Daoy (cell line): Measurements from ENCODE around the gene PCED1B. TPM values are rescaled to one million over a fixed set of nuclear protein-coding genes. Genes with fewer than 3 reads are reported as not detected.
"Not testable (repeated sequence)": the region's sequence is repeated elsewhere in the genome, so short reads cannot be mapped to it uniquely, and the experiment has no call there.

Experiments
- DNase-seq: peaks from one replicate; pipeline ENCODE4 v3.0.0-alpha.2; 2015; ENCODE audit warnings: low read depth
- total RNA-seq: library from RNA; depleted of rRNA; stranded (reverse); fragments of >200 nt; shearing (Covaris generic); gene quantifications from 2 replicates; pipeline ENCODE4 v1.2.3, GENCODE V29; 2014

The PCED1B gene
- total RNA-seq, 1 experiment from 2014 or later, result 4.7 TPM

- DNase-seq, result no peak
Measured at GRCh38 chr12:47088021-47088944, 8.9 kb downstream of the PCED1B start.

- DNase-seq, result no peak
Measured at GRCh38 chr12:47091009-47091408, 11.6 kb downstream of the PCED1B start.

GRCh38 chr12:47094804-47095203 lies 15.4 kb downstream of the PCED1B start:
- peak; percentile 93 for DNase-seq

GRCh38 chr12:47095446-47096236 lies 16.2 kb downstream of the PCED1B start:
- peak; percentile 91 for DNase-seq

GRCh38 chr12:47097276-47097896 lies 18.0 kb downstream of the PCED1B start:
- DNase-seq, result peak; percentile 72

- no peak for DNase-seq
Measured at GRCh38 chr12:47098099-47098498, 18.7 kb downstream of the PCED1B start.

- DNase-seq, result no peak
Measured at GRCh38 chr12:47099610-47100009, 20.2 kb downstream of the PCED1B start.

- no peak for DNase-seq
Measured at GRCh38 chr12:47100160-47100559, 20.7 kb downstream of the PCED1B start.

- no peak for DNase-seq
Measured at GRCh38 chr12:47102406-47102805, 23.0 kb downstream of the PCED1B start.

- no peak for DNase-seq
Measured at GRCh38 chr12:47102845-47103651, 23.6 kb downstream of the PCED1B start.

- no peak for DNase-seq
Measured at GRCh38 chr12:47105914-47106674, 26.7 kb downstream of the PCED1B start.

- DNase-seq, result no peak
Measured at GRCh38 chr12:47107446-47107845, 28.0 kb downstream of the PCED1B start.

- DNase-seq, result no peak
Measured at GRCh38 chr12:47107926-47108325, 28.5 kb downstream of the PCED1B start.

GRCh38 chr12:47110011-47110541 lies 30.7 kb downstream of the PCED1B start:
- DNase-seq, result no peak

- DNase-seq, result no peak
Measured at GRCh38 chr12:47110718-47111391, 31.4 kb downstream of the PCED1B start.

- no peak for DNase-seq
Measured at GRCh38 chr12:47111392-47111778, 32.0 kb downstream of the PCED1B start.

GRCh38 chr12:47111854-47112253 lies 32.4 kb downstream of the PCED1B start:
- DNase-seq, result no peak

- no peak for DNase-seq
Measured at GRCh38 chr12:47112679-47113078, 33.3 kb downstream of the PCED1B start.

GRCh38 chr12:47114481-47114892 lies 35.1 kb downstream of the PCED1B start:
- no peak for DNase-seq

GRCh38 chr12:47117305-47117704 lies 37.9 kb downstream of the PCED1B start:
- DNase-seq, result not testable (repeated sequence)
